ENCODE measurements around the gene PRDM1.

DNA sequence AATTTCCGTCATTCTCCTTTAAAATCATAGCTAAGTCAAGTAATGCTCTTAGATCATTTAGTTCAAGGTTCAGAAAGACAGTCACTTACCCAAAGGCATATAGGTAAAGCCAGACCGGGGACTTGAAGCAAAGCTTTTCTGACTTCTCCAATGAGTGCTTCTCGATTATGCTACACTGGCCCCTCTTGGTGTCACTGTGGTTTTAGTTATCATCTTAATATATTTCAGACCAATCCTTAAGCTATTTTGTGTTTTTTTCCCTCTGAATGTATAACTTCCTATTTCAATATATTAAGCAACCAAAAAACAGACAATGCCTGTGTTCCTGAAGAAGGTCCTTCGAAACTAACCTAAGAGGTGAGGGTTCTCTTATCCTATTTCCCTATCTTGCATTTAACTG, 3.9 kb downstream of the PRDM1 start:
- TF ChIP-seq, protein P1, sequence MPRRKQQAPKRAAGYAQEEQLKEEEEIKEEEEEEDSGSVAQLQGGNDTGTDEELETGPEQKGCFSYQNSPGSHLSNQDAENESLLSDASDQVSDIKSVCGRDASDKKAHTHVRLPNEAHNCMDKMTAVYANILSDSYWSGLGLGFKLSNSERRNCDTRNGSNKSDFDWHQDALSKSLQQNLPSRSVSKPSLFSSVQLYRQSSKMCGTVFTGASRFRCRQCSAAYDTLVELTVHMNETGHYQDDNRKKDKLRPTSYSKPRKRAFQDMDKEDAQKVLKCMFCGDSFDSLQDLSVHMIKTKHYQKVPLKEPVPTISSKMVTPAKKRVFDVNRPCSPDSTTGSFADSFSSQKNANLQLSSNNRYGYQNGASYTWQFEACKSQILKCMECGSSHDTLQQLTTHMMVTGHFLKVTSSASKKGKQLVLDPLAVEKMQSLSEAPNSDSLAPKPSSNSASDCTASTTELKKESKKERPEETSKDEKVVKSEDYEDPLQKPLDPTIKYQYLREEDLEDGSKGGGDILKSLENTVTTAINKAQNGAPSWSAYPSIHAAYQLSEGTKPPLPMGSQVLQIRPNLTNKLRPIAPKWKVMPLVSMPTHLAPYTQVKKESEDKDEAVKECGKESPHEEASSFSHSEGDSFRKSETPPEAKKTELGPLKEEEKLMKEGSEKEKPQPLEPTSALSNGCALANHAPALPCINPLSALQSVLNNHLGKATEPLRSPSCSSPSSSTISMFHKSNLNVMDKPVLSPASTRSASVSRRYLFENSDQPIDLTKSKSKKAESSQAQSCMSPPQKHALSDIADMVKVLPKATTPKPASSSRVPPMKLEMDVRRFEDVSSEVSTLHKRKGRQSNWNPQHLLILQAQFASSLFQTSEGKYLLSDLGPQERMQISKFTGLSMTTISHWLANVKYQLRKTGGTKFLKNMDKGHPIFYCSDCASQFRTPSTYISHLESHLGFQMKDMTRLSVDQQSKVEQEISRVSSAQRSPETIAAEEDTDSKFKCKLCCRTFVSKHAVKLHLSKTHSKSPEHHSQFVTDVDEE (CRISPR knock-in tag; IDR thresholded peaks at IDR 0.05) = no peak
- TF ChIP-seq ZFP30 (CRISPR knock-in tag; IDR thresholded peaks at IDR 0.05) = no peak
- TF ChIP-seq ZNF70 (CRISPR knock-in tag; IDR thresholded peaks at IDR 0.05) = no peak
- TF ChIP-seq, protein P2, sequence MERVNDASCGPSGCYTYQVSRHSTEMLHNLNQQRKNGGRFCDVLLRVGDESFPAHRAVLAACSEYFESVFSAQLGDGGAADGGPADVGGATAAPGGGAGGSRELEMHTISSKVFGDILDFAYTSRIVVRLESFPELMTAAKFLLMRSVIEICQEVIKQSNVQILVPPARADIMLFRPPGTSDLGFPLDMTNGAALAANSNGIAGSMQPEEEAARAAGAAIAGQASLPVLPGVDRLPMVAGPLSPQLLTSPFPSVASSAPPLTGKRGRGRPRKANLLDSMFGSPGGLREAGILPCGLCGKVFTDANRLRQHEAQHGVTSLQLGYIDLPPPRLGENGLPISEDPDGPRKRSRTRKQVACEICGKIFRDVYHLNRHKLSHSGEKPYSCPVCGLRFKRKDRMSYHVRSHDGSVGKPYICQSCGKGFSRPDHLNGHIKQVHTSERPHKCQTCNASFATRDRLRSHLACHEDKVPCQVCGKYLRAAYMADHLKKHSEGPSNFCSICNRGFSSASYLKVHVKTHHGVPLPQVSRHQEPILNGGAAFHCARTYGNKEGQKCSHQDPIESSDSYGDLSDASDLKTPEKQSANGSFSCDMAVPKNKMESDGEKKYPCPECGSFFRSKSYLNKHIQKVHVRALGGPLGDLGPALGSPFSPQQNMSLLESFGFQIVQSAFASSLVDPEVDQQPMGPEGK (CRISPR knock-in tag; IDR thresholded peaks at IDR 0.05; ENCODE audit: borderline replicate concordance) = no peak
- no peak for TF ChIP-seq POU6F1 (CRISPR knock-in tag; IDR thresholded peaks at IDR 0.05; ENCODE audit: borderline replicate concordance, low read depth)
- TF ChIP-seq CSRNP3 (CRISPR knock-in tag; IDR thresholded peaks at IDR 0.05) = no peak
- TF ChIP-seq TOX (CRISPR knock-in tag; IDR thresholded peaks at IDR 0.05; ENCODE audit: borderline replicate concordance) = no peak
